PC-9 (cell line): ENCODE data around the gene NEDD4.

Experiments used
- EZH2 ChIP-seq: fragments of 200-600 bp; sonication (generic); IDR thresholded peaks from 2 replicates; pipeline ENCODE4 v1.8.0; 2017; ENCODE audit warnings: antibody characterized with exemption, low read depth
- TF ChIP-seq, protein P1 (sequence below): fragments of 200-600 bp; sonication (generic); conservative IDR thresholded peaks from 2 replicates; pipeline ENCODE4 v1.6.1; 2017; ENCODE audit warnings: mixed run types, antibody characterized with exemption, mild to moderate bottlenecking, moderate library complexity

GRCh38 chr15:55834331-55834730, 159.1 kb downstream of the NEDD4 start:
- TF ChIP-seq EZH2: no peak
- TF ChIP-seq, protein P1, sequence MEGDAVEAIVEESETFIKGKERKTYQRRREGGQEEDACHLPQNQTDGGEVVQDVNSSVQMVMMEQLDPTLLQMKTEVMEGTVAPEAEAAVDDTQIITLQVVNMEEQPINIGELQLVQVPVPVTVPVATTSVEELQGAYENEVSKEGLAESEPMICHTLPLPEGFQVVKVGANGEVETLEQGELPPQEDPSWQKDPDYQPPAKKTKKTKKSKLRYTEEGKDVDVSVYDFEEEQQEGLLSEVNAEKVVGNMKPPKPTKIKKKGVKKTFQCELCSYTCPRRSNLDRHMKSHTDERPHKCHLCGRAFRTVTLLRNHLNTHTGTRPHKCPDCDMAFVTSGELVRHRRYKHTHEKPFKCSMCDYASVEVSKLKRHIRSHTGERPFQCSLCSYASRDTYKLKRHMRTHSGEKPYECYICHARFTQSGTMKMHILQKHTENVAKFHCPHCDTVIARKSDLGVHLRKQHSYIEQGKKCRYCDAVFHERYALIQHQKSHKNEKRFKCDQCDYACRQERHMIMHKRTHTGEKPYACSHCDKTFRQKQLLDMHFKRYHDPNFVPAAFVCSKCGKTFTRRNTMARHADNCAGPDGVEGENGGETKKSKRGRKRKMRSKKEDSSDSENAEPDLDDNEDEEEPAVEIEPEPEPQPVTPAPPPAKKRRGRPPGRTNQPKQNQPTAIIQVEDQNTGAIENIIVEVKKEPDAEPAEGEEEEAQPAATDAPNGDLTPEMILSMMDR: no peak
